ENCODE measurements around the gene ARHGAP19. TPM values are rescaled to one million over a fixed set of nuclear protein-coding genes. Genes with fewer than 3 reads are reported as not detected.

Gene ARHGAP19
- total RNA-seq, 1 donor from 2014 or later: 9.8 TPM

DNA sequence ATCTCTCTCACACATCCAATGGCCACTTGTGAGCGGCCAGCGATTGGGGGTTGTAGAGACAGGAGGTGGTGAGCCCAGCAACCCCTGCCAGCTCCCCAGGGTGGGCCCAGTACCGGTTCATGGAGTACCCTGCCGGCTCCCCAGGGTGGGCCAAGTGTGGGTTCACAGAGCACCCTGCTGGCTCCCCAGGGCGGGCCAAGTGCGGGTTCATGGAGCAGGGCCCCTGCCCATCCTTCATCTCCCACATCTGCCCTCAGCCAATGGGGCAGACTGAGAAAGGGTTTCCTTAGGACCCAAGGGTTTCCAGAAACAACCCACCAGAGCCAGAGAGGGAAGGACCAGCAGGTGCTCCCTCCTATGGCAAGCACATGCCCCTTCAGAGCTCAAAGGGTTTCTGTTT lies 85.3 kb downstream of the ARHGAP19 start:
- Mint-ChIP-seq H3K9me3 (ENCODE audit: unreplicated experiment) (no peaks in the 10 kb centered on the region), H3K4me3 (ENCODE audit: unreplicated experiment) (no peak overlapping the region), H3K4me1 (ENCODE audit: low read depth, unreplicated experiment) (peaks cover 5% of the 10 kb centered on the region), H3K27ac (ENCODE audit: unreplicated experiment) (no peak overlapping the region), H3K36me3 (ENCODE audit: unreplicated experiment) (no peaks in the 10 kb centered on the region), H3K27me3 (ENCODE audit: unreplicated experiment) (peaks cover 3% of the 10 kb centered on the region)
- DNase-seq: no peak
- TF ChIP-seq, protein P1, sequence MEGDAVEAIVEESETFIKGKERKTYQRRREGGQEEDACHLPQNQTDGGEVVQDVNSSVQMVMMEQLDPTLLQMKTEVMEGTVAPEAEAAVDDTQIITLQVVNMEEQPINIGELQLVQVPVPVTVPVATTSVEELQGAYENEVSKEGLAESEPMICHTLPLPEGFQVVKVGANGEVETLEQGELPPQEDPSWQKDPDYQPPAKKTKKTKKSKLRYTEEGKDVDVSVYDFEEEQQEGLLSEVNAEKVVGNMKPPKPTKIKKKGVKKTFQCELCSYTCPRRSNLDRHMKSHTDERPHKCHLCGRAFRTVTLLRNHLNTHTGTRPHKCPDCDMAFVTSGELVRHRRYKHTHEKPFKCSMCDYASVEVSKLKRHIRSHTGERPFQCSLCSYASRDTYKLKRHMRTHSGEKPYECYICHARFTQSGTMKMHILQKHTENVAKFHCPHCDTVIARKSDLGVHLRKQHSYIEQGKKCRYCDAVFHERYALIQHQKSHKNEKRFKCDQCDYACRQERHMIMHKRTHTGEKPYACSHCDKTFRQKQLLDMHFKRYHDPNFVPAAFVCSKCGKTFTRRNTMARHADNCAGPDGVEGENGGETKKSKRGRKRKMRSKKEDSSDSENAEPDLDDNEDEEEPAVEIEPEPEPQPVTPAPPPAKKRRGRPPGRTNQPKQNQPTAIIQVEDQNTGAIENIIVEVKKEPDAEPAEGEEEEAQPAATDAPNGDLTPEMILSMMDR (IDR thresholded peaks at IDR 0.05; ENCODE audit: partially characterized antibody, unreplicated experiment): no peak

DNA sequence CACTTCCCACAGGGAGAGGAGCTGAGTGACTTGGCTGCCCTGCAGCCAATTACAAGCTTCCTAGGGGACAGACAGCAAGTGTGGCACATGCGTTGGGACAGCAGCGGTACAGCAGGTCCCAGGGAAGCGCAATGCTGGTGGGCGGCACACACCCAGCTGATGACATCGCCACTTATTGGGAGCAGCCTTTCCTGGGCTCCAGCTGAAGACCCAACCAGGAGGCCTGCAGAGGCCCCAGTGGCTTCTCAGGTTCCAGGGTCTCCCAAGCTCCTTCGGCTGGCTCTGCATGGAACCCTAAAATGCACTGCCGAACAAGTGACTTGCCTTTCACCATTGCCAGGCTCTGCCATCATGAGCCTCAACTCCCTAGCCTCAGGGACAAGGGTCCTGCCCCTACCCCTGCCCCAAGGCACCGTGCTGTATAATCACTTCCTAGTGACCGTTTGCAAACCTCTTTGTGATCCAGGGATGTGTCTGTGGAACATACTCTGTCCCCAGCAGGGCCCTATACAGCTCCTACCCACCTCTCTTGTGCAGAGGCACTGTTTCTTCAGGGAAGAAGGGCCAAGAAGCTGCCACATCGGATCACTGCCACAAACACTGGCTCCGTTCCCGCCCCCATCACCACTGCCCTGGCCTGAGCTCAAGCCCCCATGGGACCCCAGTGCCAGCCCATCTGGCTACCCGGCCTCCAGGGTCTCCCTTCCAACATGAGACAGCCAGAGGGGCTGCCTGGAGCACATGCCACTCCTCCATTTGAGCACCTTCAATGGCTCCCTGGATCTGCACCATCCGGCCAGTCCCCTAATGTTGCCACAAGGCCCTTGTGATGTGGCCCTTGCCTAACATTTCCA lies 87.4 kb downstream of the ARHGAP19 start:
- Mint-ChIP-seq H3K9me3 (ENCODE audit: unreplicated experiment) (no peaks in the 10 kb centered on the region), H3K27ac (ENCODE audit: unreplicated experiment) (peak overlapping the region; percentile 39), H3K4me3 (ENCODE audit: unreplicated experiment) (no peak overlapping the region), H3K36me3 (ENCODE audit: unreplicated experiment) (no peaks in the 10 kb centered on the region), H3K27me3 (ENCODE audit: unreplicated experiment) (peaks cover 3% of the 10 kb centered on the region), H3K4me1 (ENCODE audit: low read depth, unreplicated experiment) (peaks cover 5% of the 10 kb centered on the region)
- peak; percentile 39 for DNase-seq
- TF ChIP-seq, protein P1 (IDR thresholded peaks at IDR 0.05; ENCODE audit: partially characterized antibody, unreplicated experiment): no peak

- Mint-ChIP-seq H3K36me3 (ENCODE audit: unreplicated experiment) (no peaks in the 10 kb centered on the region), H3K4me3 (ENCODE audit: unreplicated experiment) (no peak overlapping the region), H3K4me1 (ENCODE audit: low read depth, unreplicated experiment) (peaks cover 7% of the 10 kb centered on the region), H3K27ac (ENCODE audit: unreplicated experiment) (no peak overlapping the region), H3K9me3 (ENCODE audit: unreplicated experiment) (no peaks in the 10 kb centered on the region), H3K27me3 (ENCODE audit: unreplicated experiment) (peaks cover 3% of the 10 kb centered on the region)
- TF ChIP-seq, protein P1 (IDR thresholded peaks at IDR 0.05; ENCODE audit: partially characterized antibody, unreplicated experiment): no peak
- DNase-seq: no peak
Measured at GRCh38 chr10:97203220-97203619, 89.2 kb downstream of the ARHGAP19 start.

DNA sequence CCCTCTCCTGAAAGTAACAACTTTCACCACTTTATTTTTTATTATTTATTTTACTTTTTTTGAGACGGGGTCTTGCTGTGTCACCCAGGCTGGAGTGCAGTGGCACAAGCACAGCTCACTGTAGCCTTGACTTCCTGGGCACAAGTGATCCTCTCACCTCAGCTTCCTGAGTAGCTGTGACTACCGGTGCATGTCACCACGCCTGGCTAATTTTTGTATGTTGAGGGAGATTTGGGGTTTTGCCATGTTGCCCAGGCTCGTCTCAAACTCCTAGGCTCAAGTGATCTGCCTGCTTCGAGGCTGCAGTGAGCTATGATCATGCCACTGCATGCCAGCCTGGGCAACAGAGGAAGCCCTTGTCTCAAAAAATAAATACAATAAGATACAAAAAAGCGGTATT lies 91.8 kb downstream of the ARHGAP19 start:
- Mint-ChIP-seq H3K4me1 (ENCODE audit: low read depth, unreplicated experiment) (peaks cover 13% of the 10 kb centered on the region), H3K27me3 (ENCODE audit: unreplicated experiment) (peaks cover 3% of the 10 kb centered on the region), H3K4me3 (ENCODE audit: unreplicated experiment) (no peak overlapping the region), H3K27ac (ENCODE audit: unreplicated experiment) (no peak overlapping the region), H3K9me3 (ENCODE audit: unreplicated experiment) (no peaks in the 10 kb centered on the region), H3K36me3 (ENCODE audit: unreplicated experiment) (no peaks in the 10 kb centered on the region)
- DNase-seq: no peak
- TF ChIP-seq, protein P1 (IDR thresholded peaks at IDR 0.05; ENCODE audit: partially characterized antibody, unreplicated experiment): no peak

- no peak for DNase-seq
- no peaks in the 10 kb centered on the region for H3K9me3 Mint-ChIP-seq (ENCODE audit: unreplicated experiment)
- peaks cover 10% of the 10 kb centered on the region for H3K4me1 Mint-ChIP-seq (ENCODE audit: low read depth, unreplicated experiment)
- TF ChIP-seq, protein P1 (IDR thresholded peaks at IDR 0.05; ENCODE audit: partially characterized antibody, unreplicated experiment): no peak
- no peak overlapping the region for H3K27ac Mint-ChIP-seq (ENCODE audit: unreplicated experiment)
- H3K36me3 Mint-ChIP-seq (ENCODE audit: unreplicated experiment): no peaks in the 10 kb centered on the region
- peaks cover 3% of the 10 kb centered on the region for H3K27me3 Mint-ChIP-seq (ENCODE audit: unreplicated experiment)
- no peak overlapping the region for H3K4me3 Mint-ChIP-seq (ENCODE audit: unreplicated experiment)
Measured at GRCh38 chr10:97199152-97199551, 93.3 kb downstream of the ARHGAP19 start.

Measured in glutamatergic neuron (in vitro differentiated cells).